Measurements from ENCODE around the gene ADAMTS14.
"Not testable (repeated sequence)": the region's sequence is repeated elsewhere in the genome, so short reads cannot be mapped to it uniquely, and the experiment has no call there.

Gene ADAMTS14

GRCh38 chr10:70753026-70753663, 80.8 kb downstream of the ADAMTS14 start:
- DNase-seq = no peak

GRCh38 chr10:70753841-70754621, 81.7 kb downstream of the ADAMTS14 start:
- DNase-seq = no peak

DNA sequence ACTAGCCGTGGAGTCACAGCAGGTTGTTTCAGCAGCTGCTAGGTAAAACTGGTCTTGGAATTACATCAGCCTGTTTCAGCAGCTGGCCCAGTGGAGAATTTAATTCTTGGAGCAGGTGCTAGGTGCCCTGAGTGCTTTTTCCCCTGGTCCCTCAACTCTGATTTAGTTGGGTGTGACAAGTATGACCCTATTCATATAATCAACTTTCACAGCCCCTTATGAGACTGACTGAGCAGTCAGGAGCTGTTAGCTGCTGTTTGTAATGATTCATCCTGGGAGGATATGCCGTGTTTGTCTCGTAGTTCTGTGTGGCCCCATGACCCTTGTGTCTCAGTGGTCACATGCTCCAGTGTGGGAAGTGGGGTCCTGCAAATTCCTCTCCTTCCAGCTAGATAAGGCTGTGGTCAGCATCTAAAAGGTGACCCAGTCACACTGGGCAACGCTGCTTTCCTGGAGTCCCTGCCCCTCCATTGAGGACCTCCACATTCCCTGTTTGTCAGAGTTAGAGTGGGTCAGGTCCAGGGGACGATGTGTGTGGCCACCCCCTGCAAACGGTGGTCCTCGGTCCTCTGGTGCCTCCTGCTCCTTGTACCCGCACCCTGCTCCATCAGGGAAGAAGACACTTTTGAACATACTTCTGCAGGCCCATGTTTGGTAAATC, 84.5 kb downstream of the ADAMTS14 start:
- no peak for DNase-seq

DNA sequence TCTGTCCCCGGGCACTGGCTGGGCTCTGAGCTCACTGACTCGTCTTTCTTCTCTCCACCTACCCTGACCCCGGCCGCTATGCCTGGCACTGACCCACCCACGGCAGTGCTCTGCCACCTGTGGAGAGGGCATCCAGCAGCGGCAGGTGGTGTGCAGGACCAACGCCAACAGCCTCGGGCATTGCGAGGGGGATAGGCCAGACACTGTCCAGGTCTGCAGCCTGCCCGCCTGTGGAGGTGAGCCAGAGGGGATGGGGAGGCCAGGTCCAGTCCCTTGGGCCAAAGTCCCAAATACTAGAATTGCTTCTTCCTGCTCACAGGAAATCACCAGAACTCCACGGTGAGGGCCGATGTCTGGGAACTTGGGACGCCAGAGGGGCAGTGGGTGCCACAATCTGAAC, 85.5 kb downstream of the ADAMTS14 start:
- no peak for DNase-seq

DNA sequence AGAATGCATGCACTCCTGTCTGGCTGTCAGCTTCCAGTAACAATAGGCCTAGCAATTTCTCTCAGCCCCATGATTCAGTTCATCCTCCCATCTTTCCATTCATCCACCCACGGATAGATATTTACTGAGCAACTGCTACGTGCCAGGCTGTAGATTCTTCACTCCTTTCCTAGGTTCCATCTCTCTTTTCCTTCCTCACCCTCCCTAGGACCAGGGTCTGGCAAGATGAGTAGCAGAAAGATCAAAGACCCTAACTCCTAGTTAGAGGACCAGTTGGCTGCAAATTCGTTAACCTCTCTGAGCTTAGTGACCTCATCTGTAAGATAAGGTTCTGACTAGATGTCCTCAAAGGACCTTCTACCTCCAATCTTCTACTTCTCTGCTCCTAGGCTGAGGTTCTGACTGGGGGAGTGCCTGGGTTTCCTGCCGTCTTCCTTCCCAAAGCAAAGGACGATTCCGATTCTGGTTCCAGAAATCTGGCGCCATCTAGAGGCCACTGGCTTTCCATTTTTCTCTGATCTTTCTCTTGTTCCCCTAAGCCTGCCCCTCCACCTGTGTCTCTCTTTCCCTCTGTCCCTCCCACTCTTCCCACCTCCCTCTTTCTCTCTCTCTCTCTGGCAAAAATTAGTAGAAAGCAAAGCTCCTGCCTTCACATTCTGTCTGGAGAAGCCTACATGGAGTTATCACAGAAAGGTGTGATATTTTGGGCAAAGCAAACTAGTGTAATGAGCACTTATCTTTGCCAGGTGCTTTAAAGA, 86.6 kb downstream of the ADAMTS14 start:
- peak; percentile 42 for DNase-seq

GRCh38 chr10:70759781-70760180, 87.5 kb downstream of the ADAMTS14 start:
- no peak for DNase-seq

DNA sequence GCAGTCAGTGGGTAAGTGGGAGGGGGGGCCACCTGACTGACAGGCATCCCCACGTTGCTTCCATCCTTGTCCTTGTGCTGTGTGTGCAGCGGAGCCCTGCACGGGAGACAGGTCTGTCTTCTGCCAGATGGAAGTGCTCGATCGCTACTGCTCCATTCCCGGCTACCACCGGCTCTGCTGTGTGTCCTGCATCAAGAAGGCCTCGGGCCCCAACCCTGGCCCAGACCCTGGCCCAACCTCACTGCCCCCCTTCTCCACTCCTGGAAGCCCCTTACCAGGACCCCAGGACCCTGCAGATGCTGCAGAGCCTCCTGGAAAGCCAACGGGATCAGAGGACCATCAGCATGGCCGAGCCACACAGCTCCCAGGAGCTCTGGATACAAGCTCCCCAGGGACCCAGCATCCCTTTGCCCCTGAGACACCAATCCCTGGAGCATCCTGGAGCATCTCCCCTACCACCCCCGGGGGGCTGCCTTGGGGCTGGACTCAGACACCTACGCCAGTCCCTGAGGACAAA, 88.0 kb downstream of the ADAMTS14 start:
- no peak for DNase-seq

- no peak for DNase-seq
These were observed 88.8 kb downstream of the ADAMTS14 start for GRCh38 chr10:70761031-70761601.

- DNase-seq = no peak
These were observed 89.5 kb downstream of the ADAMTS14 start for GRCh38 chr10:70761727-70762350.

GRCh38 chr10:70762441-70763175, 90.3 kb downstream of the ADAMTS14 start:
- no peak for DNase-seq

DNA sequence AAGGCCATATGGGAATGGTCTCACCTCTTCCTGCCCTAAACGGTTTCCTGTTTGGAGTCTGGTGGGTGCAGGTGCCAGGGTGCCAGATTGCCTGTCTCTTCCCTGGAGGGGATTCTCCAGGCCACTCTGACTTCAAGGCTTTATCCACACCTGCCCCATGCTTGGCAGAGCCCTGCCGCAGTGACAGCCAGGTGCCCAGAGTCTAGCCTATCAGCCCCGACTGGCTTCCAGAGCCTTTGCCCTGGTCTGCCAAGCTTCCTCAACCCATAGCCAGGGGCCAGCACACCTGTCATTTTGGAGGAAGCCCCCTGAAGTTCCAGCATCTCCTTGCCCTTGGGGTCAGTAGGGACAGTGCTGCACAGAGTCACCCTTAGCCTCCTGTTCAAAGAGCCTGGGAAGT, 91.3 kb downstream of the ADAMTS14 start:
- no peak for DNase-seq

DNA sequence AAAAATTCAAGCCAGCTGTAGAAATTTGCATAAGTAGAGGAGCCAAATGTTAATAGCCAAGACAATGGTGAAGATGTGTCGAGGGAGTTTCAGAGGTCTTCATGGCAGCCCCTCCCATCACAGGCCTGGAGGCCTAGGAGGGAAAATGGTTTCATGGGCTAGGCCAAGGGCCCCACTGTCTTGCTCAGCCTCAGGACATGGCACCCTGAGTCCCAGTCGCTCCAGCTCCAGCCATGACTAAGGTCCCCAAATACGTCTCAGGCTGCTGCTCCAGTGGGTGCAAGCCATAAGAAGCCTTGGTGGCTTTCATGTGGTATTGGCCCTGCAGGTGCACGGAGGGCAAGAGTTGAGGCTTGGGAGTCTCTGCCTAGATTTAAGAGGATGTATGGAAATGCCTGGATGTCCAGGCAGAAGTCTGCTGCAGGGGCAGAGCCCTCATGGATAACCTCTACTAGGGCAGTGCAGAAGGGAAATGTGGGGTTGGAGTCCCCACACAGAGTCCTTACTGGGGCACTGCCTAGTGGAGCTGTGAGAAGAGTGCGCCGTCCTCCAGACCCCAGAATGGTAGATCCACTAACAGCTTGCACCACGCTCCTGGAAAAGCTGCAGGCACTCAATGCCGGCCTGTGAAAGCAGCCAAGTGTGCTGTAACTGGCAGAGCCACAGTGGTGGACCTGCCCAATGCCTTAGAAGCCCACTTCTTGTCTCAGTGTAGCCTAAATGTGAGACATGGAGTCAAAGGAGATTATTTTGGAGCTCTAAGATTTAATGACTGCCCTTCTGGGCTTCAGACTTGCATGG, 93.7 kb downstream of the ADAMTS14 start:
- DNase-seq = no peak

DNA sequence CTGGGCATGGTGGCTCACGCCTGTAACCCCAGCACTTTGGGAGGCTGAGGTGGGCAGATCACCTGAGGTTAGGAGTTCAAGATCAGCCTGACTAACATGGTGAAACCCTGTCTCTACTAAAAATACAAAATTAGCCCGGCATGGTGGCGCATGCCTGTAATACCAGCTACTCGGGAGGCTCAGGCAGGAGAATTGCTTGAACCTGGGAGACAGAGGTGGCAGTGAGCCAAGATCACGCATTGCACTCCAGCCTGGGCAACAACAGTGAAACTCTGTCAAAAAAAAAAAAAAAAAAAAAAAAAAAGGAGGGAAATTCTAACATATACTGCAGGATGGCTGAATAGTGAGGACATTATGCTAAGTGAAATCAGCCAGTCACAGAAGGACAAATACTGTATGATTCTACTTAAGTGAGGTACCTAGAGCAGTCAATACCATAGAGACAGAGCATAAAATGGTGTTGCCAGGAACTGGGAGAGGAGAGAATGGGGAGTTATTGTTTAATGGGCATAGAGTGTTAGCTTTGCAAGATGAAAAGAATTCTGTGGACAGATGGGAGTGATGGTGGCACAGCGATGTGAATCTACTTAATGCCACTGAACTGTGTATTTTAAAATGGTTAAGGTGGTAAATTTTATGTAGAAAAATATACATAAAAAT, 95.8 kb downstream of the ADAMTS14 start:
- not testable (repeated sequence) for DNase-seq

DNA sequence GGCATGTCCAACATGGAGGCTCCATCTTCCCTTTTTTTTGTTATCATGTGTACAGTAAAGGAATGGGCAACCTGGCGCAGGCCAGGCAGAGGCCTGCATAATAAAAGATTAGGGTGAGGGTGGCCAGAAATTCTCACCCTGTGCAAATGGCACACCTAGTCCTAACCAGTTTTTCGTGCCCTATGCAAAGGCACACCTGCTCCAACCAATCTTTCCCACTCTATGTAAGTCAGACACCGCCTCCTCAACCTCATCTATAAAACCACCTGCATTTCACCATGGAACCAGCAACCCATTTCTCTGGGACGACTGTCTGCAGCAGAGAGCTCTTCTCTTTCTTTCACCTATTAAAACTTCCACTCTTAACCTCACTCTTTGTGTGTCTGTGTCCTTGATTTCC, 96.8 kb downstream of the ADAMTS14 start:
- DNase-seq = no peak

DNA sequence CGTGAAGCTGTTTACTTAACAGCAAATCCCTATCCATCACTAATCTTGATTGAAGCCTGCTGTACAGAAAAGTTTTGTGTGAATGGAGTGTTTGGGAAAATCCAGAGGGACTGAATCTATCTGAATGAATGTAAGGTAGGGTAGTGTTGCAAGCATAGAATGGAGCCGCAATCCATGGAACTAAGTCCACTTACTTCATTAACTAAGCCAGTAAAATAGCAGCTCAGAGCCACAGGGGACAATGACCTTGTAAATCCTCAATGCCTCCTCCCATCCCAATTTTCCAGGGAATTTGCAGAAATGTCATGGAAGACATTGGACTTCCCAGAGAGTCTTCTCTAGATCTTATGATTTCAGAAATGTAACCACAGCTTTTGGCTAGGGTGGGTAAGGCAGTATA, 97.7 kb downstream of the ADAMTS14 start:
- DNase-seq = no peak

DNA sequence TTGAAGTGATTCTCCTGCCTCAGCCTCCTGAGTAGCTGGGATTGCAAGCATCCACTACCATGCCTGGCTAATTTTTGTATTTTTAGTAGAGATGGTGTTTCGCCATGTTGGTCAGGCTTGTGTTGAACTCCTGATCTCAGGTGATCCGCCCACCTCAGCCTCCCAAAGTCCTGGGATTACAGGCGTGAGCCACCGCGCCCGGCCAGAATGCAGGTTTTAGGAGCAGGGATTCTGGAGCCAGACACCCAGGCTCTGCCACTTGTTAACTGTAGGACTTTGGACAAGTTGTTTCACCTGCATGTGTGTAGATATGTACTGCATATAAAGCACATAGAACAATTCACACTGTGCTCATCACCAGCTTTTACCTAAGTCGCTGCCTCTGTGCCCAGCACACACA, 98.2 kb downstream of the ADAMTS14 start:
- not testable (repeated sequence) for DNase-seq

DNA sequence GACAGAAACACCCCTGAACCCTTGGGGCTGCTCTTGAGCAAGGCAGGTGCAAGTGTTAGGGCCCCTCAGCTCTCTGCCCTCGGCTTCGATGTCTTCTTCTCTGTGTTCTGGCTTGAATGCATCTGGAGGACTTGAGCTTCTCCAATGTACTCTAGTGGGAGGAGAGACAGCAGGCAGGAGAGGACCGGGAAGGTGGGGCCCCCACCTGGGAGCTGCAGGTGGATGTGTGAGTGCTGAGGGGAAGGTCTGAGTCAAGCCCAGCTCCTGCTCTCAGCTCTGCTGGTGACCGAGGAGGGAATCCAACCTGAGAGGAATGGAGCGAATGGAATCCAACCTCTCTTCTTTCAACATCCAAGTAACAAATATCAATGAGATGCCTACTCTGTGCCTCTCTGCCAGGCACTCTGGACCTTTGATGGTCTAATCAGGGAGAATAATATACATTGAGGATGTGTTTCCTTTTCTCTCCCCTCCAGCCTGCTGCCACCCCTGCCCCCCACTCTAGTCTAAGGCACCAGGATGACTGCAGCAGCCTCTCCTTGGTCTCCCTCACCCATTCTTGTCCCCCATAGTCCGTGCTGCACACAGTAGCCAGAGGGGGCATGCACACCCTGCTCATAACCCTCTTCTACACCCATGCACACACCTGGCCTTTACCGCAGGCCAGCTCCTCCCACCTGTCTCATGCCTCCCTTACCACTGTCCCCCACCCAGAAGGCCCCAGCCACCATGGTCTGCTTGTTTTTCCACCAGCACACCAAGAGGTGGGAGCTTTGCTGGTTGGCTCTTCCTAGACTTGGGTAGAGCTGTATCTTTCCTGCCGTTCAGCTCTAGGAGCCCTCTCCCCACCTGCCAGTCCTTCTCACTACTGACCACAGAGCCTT, 99.2 kb downstream of the ADAMTS14 start:
- no peak for DNase-seq

- no peak for DNase-seq
These were observed 100.3 kb downstream of the ADAMTS14 start for GRCh38 chr10:70772627-70773026.

DNA sequence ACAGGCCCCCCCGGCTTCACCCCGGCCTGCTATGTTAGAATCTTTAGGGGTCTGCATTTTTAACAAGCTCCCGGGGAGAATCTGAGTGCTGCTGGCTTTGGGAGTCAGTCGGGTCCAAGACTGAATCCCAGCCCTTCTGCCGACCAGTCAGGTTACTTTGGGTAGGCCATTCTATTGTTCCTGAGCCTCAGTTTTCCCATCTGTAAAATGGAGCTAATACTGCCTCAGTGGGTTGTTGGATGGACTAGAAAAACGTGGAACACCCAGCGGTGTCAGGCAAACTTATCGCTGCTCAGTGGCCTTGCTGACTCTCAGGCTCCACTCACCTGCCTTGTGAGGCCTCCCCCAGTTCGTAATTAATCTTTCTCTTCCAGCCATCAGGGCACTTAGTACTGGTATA, 101.2 kb downstream of the ADAMTS14 start:
- no peak for DNase-seq
